SHP77 (cell line): ENCODE results near the gene PAK2.
"Not testable (repeated sequence)": the region's sequence is repeated elsewhere in the genome, so short reads cannot be mapped to it uniquely, and the experiment has no call there.

Source experiments
- DNase-seq, 2 experiments: peaks; one replicate each; lab custom pipeline; 2025; lab: John Stamatoyannopoulos, UW

Gene PAK2

DNA sequence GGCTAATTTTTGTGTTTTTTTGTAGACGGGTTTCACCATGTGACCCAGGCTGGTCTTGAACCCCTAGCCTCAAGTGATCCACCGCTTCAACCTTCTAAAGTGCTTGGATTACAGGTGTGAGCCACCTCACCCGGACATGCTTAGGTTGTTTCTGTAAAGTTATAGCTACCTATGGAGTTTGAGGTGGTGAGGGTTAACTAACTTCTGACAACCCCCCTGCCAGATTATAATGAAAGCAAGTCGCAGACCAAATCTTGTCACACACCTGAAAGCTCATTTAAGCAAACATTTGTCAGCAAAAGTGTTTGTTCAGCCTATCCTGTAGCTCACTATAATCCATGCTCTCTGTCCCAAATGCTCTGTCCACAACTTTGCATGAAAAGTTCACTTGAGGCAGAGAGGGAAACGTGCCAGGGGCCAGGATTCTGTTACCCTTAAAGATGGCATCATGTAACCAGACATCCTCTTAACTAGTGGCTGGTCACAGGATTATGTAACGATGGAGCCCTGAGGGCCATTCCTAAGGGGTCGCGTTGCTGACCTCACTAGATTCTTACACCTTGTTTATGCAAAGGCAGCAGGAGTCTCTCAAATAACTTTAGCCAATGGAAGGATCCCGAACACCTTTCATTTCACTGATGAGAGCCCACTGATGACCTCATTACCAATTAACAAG is 103.9 kb downstream of the PAK2 start:
- no peak for DNase-seq

DNA sequence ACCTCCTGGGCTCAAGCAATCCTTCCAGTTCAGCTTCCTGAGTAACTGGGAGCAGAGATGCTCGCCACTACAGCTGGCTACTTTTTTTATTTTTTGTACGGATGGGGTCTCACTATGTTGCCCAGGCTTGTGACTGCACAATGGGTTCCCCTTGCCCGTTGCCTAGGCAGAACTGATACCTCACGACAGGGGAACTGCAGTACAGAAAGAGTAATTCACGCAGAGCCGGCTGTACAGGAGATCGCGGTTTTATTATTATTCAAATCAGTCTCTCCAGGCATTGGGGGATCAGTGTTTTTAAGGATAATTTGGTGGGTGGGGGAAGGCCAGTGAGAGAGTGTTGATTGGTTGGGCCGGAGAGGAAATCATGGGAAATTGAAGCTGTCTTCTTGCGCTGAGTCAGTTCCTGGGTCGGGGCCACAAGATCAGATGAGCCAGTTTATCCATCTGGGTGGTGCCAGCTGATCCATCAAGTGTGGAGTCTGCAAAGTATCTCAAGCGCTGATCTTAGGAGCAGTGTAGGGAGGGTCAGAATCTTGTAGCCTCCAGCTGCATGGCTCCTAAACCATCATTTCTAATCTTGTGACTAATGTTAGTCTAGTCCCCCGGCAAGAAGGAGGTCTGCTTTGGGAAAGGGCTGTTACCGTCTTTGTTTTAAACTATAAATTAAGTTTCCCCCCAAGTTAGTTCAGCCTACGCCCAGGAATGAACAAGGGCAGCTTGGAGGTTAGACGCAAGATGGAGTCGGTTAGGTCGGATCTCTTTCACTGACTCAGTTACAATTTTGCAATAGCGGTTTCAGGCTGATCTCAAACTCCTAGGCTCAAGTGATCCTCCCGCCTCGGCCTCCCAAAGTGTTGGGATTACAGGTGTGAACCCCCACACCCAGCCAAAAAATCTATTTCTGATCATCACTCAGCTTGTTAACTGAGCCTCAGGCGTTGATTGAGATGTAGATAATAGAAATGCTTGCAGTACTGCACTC is 104.9 kb downstream of the PAK2 start:
- DNase-seq, result not testable (repeated sequence)

DNA sequence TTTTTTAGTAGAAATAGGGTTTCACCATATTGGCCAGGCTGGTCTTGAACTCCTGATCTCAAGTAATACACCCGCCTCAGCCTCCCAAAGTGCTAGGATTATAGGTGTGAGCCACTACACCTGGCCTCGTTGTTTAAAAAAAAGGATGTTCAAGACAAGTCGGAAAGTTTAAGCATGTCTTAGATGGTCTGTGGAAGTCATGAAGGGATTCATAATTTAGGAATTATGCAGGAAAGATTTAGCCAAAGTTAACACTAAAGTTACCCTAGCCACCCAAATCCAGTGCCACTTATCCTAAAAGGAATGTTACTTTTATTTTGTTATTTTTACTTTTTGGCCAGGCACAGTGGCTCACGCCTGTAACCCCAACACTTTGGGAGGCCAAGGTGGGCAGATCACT is 108.7 kb downstream of the PAK2 start:
- DNase-seq, result not testable (repeated sequence)

DNA sequence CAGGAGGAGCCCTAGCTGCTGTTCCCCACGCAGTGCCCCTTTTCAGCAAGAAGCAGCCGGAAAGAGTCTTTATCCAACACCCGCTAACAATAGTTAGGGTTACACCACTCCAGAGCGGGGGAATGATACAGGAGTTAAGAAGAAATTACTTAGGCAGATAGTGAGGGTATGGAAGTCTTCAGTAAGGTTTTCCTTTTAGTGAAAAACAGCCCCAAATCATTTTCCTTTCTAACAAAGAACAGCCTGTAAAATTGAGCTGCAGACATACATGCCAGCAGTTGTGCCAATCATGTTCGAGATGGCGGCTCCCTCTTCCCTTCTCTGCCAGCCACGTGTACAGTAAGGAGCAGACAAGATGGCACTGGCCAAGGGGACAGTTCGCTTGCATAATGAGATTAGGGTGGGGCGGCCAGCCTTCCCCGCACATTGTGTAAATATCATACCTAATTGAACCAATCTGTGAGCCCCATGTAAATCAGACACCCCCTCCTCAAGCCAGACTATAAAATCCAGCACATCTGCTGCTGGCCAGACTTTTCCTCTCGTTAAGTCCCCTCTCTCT is 109.6 kb downstream of the PAK2 start:
- DNase-seq, result no peak

DNA sequence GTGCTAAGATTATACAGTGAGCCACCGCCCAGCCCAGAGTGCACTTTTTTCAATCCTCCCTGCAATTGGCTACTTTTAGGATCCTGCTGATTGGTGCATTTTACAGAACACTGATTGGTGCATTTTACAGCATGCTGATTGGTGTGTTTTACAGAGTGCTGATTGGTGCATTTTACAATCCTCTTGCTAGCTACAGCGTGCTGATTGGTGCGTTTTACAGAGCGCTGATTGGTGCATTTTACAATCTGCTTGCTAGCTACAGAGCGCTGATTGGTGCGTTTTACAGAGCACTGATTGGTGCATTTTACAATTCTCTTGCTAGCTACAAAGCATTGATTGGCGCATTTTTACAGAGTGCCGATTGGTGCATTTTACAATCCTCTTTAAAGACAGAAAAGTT is 123.3 kb downstream of the PAK2 start:
- DNase-seq, result not testable (repeated sequence)

DNA sequence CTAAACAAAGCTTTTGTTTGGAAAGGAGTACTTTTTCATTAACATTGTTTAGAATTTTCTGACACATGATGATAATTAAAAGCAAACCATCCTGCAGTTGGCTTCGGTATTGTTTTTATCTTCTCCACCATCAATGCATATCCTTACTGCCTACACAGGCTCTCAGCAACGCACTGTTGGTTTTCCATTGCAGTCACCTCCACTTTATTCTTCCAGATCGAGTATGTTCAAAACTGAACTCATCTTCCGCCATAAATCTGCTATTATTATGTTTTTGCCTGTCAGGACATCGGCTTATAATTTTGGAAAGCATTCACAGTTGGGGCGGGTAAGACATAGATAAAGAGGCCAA is 127.5 kb downstream of the PAK2 start:
- DNase-seq, result peak in 1 of 2 experiments; percentile 2

DNA sequence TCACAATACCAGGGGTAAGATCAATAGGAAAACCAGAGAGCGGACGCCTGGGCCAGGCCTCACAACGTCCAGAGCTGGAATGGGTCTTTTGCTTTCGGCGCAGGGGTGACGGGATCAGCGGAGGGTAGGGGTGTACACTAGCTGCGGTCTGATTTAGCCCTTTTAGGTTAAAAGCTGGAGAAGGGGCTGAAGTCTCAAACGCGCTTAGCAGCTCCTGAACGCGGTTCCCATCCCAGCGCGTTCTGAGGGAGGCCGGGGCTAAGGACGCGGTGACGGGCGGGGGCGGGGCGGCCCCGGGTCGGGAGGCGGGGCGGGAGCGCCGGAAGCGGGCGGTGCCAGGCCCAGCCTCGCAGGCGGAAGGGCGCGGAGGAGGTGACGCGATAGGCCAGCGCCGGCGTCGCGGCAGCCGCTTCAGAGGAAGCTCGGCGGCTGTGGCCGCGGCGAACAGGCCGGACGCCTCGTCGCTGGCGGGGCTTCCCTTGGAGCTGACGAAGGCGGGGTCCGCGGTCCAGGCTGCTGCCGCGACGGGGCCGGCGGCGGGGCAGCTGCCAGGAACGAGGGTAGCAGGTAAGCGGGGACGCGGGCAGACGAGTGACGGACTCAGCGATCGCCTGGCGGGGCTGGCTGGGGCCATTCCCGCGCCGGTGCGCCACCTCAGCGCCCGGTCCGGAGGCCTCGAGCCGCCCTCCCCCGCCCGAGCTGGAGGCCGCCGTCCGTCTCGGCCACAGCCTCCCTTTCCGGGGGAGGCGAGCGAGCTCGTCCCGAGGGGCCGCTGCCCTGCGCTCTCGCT is 128.0 kb downstream of the PAK2 start, which contains the start of gene SENP5:
TSS of gene SENP5 (plus strand) at position 414 of the 790 bp plus-strand sequence. CDS start 17,262 bp downstream, outside the sequence.
- peak; percentile 12 to 58 for DNase-seq

DNA sequence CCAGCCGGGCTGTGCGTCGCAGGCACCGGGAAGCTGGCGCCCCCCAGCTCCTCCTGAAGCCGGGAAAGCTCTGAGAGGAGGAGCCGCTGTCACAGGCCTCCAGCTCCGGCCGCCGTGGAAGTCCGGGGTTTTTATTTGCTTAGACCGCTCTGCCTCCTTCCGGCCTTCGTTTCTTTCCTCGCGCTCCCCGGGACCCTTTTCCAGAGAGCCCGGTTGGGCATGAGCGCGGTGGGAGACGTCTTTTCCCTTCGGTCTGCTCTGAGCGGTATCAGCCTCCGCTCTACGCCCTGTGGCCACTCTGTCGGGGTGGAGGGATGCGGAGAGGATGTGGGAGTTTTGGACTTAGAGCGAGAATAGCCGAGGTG is 128.6 kb downstream of the PAK2 start:
- DNase-seq, result no peak

DNA sequence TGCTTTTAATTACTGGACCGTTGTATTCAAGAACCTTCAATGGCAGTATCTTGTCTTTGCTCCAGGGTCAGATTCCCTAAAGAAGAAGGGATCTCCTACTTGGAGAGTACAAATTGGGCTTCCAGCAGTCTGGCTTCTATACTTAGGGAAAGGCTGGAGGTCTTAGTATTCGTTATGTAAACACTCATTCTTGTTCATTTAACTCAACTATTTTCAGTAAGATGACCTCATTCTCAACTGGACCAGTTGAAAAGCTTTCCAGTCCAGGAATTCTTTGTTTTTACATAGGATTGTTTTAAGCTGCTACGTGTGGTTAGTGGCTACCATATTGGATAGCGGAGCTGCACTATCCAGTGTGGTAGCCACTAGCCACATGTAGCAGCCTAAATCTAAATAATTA is 132.7 kb downstream of the PAK2 start:
- no peak for DNase-seq

DNA sequence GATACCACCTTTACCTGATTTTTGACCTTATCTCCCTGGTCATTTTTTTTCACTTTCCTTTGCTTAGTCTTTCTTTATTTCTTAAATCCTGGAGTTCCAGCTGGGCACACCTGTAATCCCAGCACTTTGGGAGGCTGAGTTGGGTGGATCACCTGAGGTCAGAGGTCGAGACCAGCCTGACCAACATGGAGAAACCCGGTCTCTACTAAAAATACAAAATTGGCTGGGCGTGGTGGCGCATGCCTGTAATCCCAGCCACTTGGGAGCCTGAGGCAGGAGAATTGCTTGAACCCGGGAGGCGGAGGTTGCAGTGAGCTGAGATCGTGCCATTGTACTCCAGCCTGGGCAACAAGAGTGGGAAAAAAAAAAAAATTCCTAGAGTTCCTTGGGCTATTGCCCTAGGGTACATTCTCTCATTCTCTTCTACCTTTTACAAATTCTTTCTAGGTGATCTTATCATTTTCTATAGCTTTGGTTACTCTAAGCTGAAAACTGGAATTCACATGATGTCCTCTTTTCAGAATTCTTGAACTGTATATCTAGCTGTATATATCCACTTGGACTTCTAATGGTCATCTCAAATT is 134.9 kb downstream of the PAK2 start:
- DNase-seq, result not testable (repeated sequence)

DNA sequence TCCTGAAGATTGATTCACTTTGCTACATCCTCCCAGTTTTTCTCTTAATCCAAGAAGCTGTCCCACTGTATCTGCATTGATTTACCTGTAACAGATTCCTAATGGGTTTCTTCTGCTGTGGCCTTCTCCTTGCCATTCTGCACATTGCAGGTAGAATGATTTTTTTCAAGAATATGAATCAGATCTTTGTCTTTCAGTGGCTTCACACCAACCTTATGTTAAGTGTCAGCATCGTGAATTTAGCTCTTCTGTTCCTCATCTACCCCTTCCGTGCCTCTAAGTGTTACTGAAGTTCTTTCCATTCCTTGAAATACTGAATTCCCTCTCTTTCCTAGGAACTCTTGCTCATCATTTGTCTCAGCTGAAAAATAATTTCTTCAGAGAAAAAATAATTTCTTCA is 135.6 kb downstream of the PAK2 start:
- DNase-seq, result no peak
